Mesodermal cell (in vitro differentiated cells): Measurements from ENCODE around the gene USP17L22.
"Not testable (repeated sequence)": the region's sequence is repeated elsewhere in the genome, so short reads cannot be mapped to it uniquely, and the experiment has no call there.

ENCODE experiments used
- H3K27ac ChIP-seq: 2 replicates; pipeline ENCODE4 v1.7.0; 2013; ENCODE audit warnings: mild to moderate bottlenecking, low read depth, low read length, moderate library complexity; ENCODE audit not compliant: severe bottlenecking
- H3K36me3 ChIP-seq: 2 replicates; pipeline ENCODE4 v1.7.1; 2013; ENCODE audit warnings: mild to moderate bottlenecking, low read length, moderate library complexity; ENCODE audit not compliant: control insufficient read depth, insufficient read depth
- H3K4me1 ChIP-seq: one replicate; pipeline ENCODE4 v1.7.1; 2013; ENCODE audit warnings: mild to moderate bottlenecking, low read length; ENCODE audit not compliant: insufficient read depth, control insufficient read depth, poor library complexity, severe bottlenecking
- H3K4me3 ChIP-seq: 2 replicates; pipeline ENCODE4 v1.7.0; 2013; ENCODE audit warnings: low read length, control low read depth, mild to moderate bottlenecking; ENCODE audit not compliant: insufficient read depth, poor library complexity, severe bottlenecking; ENCODE audit errors: extremely low read depth
- H3K9me3 ChIP-seq: 2 replicates; pipeline ENCODE4 v1.7.1; 2013; ENCODE audit warnings: mild to moderate bottlenecking, low read length, moderate library complexity; ENCODE audit not compliant: control insufficient read depth
- WGBS, 2 experiments: methylation state at CpG; one replicate each; pipeline ENCODE4 v1.1.5; 2013; ENCODE audit warnings: missing lambda C conversion rate in 2 of 2; ENCODE audit not compliant: insufficient coverage in 2 of 2; 5-methylcytosine and 5-hydroxymethylcytosine counted together

USP17L22 gene

DNA sequence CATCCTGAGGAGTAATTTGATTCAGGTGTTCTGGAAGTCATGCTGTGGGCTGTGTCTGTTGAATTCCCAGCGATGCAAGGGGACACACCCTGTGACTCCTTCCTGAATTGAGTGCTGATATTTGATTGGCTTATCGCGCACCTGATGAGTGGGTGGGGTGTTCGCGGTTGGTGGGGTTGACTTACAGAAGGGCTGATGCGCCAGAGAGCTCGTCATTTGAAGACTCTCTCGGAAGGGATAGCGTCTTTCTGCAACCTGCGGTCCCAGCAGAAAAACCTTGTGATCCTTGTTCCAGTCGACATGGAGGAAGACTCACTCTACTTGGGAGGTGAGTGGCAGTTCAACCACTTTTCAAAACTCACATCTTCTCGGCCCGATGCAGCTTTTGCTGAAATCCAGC lies 4.8 kb upstream of the USP17L22 start, which contains the start of gene USP17L21:
Gene USP17L21 (plus strand): TSS at position 301 of the 400 bp plus-strand sequence. CDS start 0 bp downstream, at position 301.
- not testable (repeated sequence) for H3K27ac ChIP-seq, H3K36me3 ChIP-seq, H3K9me3 ChIP-seq, H3K4me1 ChIP-seq, H3K4me3 ChIP-seq
- WGBS, 2 experiments = no CpG with 5 or more reads among the region's 13 CpGs

DNA sequence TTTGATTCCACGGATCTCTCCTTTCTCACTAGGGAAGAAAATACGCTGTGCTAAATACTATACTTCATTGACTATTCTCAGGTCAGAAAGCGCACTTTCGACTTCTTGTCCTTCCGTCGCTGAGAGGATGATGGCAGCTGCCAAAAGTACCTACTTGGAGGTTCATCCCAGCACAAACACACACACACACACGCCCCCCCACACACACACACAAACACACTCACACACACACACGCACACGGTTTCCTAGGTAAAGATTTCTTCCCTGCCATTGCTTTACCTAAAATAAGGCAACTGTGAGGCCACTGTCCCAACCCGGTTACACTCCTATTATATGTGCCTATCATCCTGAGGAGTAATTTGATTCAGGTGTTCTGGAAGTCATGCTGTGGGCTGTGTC lies 4.3 kb downstream of the USP17L22 start:
- H3K36me3 ChIP-seq, H3K27ac ChIP-seq, H3K4me3 ChIP-seq, H3K4me1 ChIP-seq, H3K9me3 ChIP-seq: not testable (repeated sequence)
- 57 to 74% methylated on average over 2 to 5 of the region's 10 CpGs for WGBS, 2 experiments
